ENCODE measurements around the gene DUSP22. TPM values are rescaled to one million over a fixed set of nuclear protein-coding genes. Genes with fewer than 3 reads are reported as not detected.

DUSP22 gene
- total and polyA plus RNA-seq, 4 donors: 9.5 to 31.0 (median 20.1) TPM

DNA sequence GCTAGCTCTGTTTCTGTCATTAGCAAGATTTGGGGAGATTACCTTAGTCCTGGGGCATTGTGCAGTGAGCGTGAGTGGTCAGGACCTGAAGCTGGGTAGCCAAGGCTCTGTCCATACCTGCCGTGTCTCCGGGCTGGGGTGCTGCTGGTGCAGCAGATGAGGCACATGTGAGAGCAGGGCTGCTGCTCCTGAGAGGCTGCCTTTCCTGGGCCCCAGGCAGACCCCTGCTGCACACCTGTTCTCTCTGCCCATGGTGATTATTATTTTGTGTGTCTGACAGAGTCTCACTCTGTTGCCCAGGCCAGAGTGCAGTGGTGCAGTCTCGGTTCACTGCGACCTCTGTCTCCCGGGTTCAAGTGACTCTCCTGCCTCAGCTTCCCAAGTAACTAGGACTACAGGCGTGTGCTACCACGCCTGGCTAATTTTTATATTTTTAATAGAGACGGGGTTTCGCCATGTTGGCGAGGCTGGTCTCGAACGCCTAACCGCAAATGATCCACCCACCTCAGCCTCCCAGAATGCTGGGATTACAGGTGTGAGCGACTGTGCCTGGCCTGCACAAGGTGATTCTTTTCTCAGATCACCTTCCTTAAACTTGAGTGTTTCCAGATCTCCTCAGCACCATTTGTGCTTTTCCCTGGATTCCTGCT, 62.5 kb downstream of the DUSP22 start:
- no peak for TF ChIP-seq HNF4A (conservative IDR thresholded peaks at IDR 0.05)
- TF ChIP-seq TAF1 (conservative IDR thresholded peaks at IDR 0.05): no peak
- TF ChIP-seq, protein P1, sequence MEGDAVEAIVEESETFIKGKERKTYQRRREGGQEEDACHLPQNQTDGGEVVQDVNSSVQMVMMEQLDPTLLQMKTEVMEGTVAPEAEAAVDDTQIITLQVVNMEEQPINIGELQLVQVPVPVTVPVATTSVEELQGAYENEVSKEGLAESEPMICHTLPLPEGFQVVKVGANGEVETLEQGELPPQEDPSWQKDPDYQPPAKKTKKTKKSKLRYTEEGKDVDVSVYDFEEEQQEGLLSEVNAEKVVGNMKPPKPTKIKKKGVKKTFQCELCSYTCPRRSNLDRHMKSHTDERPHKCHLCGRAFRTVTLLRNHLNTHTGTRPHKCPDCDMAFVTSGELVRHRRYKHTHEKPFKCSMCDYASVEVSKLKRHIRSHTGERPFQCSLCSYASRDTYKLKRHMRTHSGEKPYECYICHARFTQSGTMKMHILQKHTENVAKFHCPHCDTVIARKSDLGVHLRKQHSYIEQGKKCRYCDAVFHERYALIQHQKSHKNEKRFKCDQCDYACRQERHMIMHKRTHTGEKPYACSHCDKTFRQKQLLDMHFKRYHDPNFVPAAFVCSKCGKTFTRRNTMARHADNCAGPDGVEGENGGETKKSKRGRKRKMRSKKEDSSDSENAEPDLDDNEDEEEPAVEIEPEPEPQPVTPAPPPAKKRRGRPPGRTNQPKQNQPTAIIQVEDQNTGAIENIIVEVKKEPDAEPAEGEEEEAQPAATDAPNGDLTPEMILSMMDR (IDR thresholded peaks at IDR 0.05; ENCODE audit: low read depth, low read length, missing input control): no peak
- TF ChIP-seq, protein P2, sequence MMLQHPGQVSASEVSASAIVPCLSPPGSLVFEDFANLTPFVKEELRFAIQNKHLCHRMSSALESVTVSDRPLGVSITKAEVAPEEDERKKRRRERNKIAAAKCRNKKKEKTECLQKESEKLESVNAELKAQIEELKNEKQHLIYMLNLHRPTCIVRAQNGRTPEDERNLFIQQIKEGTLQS (IDR thresholded peaks at IDR 0.05): no peak
- TF ChIP-seq, protein P3, sequence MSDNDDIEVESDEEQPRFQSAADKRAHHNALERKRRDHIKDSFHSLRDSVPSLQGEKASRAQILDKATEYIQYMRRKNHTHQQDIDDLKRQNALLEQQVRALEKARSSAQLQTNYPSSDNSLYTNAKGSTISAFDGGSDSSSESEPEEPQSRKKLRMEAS (IDR thresholded peaks at IDR 0.05): no peak
- no peak for TF ChIP-seq FOXA2 (IDR thresholded peaks at IDR 0.05)
- no peak for TF ChIP-seq SP1 (IDR thresholded peaks at IDR 0.05)
- TF ChIP-seq JUND (IDR thresholded peaks at IDR 0.05): no peak
- TF ChIP-seq RAD21 (IDR thresholded peaks at IDR 0.05): no peak
- TF ChIP-seq REST (IDR thresholded peaks at IDR 0.05): no peak
- no peak for TF ChIP-seq EGR1 (IDR thresholded peaks at IDR 0.05; ENCODE audit: low read depth in 2 of 2)
- no peak for TF ChIP-seq NR2F2 (IDR thresholded peaks at IDR 0.05)
- no peak for TF ChIP-seq GABPA (IDR thresholded peaks at IDR 0.05 in 1 of 2, conservative IDR thresholded peaks at IDR 0.05 in 1 of 2)
- TF ChIP-seq FOXA1 (IDR thresholded peaks at IDR 0.05): no peak
- TF ChIP-seq YY1 (IDR thresholded peaks at IDR 0.05): no peak
- no peak for TF ChIP-seq RXRA (IDR thresholded peaks at IDR 0.05)
- no peak for TF ChIP-seq ZBTB33 (IDR thresholded peaks at IDR 0.05)
- Histone ChIP-seq H3K4me3 (ENCODE audit: low read depth in 1 of 3, low read length in 3 of 3) (no peak overlapping the region), H3K27me3 (ENCODE audit: control insufficient read depth in 4 of 4, insufficient read depth in 4 of 4, low read length in 3 of 4) (no peaks in the 10 kb centered on the region), H3K36me3 (ENCODE audit: control insufficient read depth in 4 of 4, insufficient read depth in 3 of 4, low read depth in 1 of 4, low read length in 3 of 4) (peaks cover 0 to 6% (median 2%) of the 10 kb centered on the region in 4 donors), H3K27ac (ENCODE audit: low read depth in 1 of 2, low read length in 2 of 2) (no peak overlapping the region), H3K9ac (ENCODE audit: low read depth in 1 of 2, low read length in 2 of 2) (no peak overlapping the region), H3K4me1 (ENCODE audit: control insufficient read depth in 4 of 4, insufficient read depth in 4 of 4, low read length in 3 of 4) (peaks cover 0 to 5% (median 0%) of the 10 kb centered on the region in 4 donors), H3K9me3 (ENCODE audit: control insufficient read depth in 4 of 4, low read length in 3 of 4) (no peaks in the 10 kb centered on the region)
- no peak for DNase-seq (ENCODE audit: low spot score)
- 90% methylated on average over 15 of the region's 15 CpGs for WGBS
